ENCODE results near the gene KIAA0232. TPM values are rescaled to one million over a fixed set of nuclear protein-coding genes. Genes with fewer than 3 reads are reported as not detected.

Gene KIAA0232
- total and polyA plus RNA-seq, 9 of the 15 experiments (the other 6 are each of a cell fraction or from before 2014, with no cell fraction given): 3.5 to 17.4 (median 13.0) TPM

GRCh38 chr4:6892190-6892908 lies 109.8 kb downstream of the KIAA0232 start (continued):
- TF ChIP-seq, protein P1, sequence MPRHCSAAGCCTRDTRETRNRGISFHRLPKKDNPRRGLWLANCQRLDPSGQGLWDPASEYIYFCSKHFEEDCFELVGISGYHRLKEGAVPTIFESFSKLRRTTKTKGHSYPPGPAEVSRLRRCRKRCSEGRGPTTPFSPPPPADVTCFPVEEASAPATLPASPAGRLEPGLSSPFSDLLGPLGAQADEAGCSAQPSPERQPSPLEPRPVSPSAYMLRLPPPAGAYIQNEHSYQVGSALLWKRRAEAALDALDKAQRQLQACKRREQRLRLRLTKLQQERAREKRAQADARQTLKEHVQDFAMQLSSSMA (CRISPR knock-in tag; IDR thresholded peaks at IDR 0.05): no peak
- TF ChIP-seq RAD21 (CRISPR knock-in tag; conservative IDR thresholded peaks at IDR 0.05 in 1 of 2, IDR thresholded peaks at IDR 0.05 in 1 of 2) (peak; percentile 33 to 62), ZNF507 (tag; conservative IDR thresholded peaks at IDR 0.05) (no peak), KLF16 (IDR thresholded peaks at IDR 0.05) (no peak), RBM34 (IDR thresholded peaks at IDR 0.05; ENCODE audit: borderline replicate concordance, insufficient read depth, low read length) (no peak), ZNF41 (CRISPR knock-in tag; conservative IDR thresholded peaks at IDR 0.05) (no peak), RUNX1 (IDR thresholded peaks at IDR 0.05; ENCODE audit: low read depth) (no peak), SMAD3 (CRISPR knock-in tag; conservative IDR thresholded peaks at IDR 0.05) (no peak), CHD7 (IDR thresholded peaks at IDR 0.05; ENCODE audit: low read depth, low read length) (no peak)
- TF ChIP-seq, protein P2, sequence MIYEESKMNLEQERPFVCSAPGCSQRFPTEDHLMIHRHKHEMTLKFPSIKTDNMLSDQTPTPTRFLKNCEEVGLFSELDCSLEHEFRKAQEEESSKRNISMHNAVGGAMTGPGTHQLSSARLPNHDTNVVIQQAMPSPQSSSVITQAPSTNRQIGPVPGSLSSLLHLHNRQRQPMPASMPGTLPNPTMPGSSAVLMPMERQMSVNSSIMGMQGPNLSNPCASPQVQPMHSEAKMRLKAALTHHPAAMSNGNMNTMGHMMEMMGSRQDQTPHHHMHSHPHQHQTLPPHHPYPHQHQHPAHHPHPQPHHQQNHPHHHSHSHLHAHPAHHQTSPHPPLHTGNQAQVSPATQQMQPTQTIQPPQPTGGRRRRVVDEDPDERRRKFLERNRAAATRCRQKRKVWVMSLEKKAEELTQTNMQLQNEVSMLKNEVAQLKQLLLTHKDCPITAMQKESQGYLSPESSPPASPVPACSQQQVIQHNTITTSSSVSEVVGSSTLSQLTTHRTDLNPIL (CRISPR knock-in tag; IDR thresholded peaks at IDR 0.05): no peak
- TF ChIP-seq, protein P3, sequence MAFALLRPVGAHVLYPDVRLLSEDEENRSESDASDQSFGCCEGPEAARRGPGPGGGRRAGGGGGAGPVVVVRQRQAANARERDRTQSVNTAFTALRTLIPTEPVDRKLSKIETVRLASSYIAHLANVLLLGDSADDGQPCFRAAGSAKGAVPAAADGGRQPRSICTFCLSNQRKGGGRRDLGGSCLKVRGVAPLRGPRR (CRISPR knock-in tag; IDR thresholded peaks at IDR 0.05): no peak

Measured in K562 (cell line).